AG04449 (cell line): ENCODE data around the gene PON3.

Source experiments
- CTCF ChIA-PET: fragments of 350-600 bp; formaldehyde crosslinking; extraction: SDS; loops from one replicate; lab custom pipeline; 2021; ENCODE audit warnings: antibody characterized with exemption; lab: Yijun Ruan, JAX
- POLR2A ChIA-PET: fragments of 400-600, 350-600 bp; formaldehyde crosslinking; extraction: SDS; loops from one replicate; lab custom pipeline; 2020; ENCODE audit warnings: antibody characterized with exemption, inconsistent platforms; lab: Yijun Ruan, JAX
- DNase-seq: peaks from one replicate; pipeline ENCODE4 v3.0.0-alpha.2; 2010; ENCODE audit warnings: low read depth, low spot score
- H3K4me3 ChIP-seq: 2 replicates; pipeline ENCODE4 v1.5.1; 2011; ENCODE audit warnings: low read depth, mild to moderate bottlenecking, control low read depth, low read length
- TF ChIP-seq, protein P1 (sequence below): IDR thresholded peaks from one replicate; pipeline ENCODE4 v1.5.1; 2011; ENCODE audit warnings: mild to moderate bottlenecking, moderate library complexity, low read length, control low read depth, inconsistent platforms; ENCODE audit not compliant: insufficient read depth; ENCODE audit errors: missing control alignments

PON3 gene

GRCh38 chr7:95396136-95397032 is at the start of gene PON3:
TSS of gene PON3 (minus strand) at chr7:95396375. CDS start at chr7:95396350, 25 bp downstream.
- H3K4me3 ChIP-seq: peak within 1 kb of the TSS; percentile 6; the same call in 1 of the 2 replicates
- DNase-seq: no peak
- POLR2A ChIA-PET: no interaction called here
- TF ChIP-seq, protein P1, sequence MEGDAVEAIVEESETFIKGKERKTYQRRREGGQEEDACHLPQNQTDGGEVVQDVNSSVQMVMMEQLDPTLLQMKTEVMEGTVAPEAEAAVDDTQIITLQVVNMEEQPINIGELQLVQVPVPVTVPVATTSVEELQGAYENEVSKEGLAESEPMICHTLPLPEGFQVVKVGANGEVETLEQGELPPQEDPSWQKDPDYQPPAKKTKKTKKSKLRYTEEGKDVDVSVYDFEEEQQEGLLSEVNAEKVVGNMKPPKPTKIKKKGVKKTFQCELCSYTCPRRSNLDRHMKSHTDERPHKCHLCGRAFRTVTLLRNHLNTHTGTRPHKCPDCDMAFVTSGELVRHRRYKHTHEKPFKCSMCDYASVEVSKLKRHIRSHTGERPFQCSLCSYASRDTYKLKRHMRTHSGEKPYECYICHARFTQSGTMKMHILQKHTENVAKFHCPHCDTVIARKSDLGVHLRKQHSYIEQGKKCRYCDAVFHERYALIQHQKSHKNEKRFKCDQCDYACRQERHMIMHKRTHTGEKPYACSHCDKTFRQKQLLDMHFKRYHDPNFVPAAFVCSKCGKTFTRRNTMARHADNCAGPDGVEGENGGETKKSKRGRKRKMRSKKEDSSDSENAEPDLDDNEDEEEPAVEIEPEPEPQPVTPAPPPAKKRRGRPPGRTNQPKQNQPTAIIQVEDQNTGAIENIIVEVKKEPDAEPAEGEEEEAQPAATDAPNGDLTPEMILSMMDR: no peak
- CTCF ChIA-PET: no interaction called here

GRCh38 chr7:95444796-95445195 is 48.6 kb upstream of the PON3 start:
- ChIA-PET CTCF (interaction anchor here (2.1 kb wide), 1 partner anchor 32 kb away, joined by 7 read pairs; no protein-coding TSS in a partner anchor), POLR2A (no interaction called here)
- TF ChIP-seq, protein P1: no peak
- no peak for DNase-seq
- H3K4me3 ChIP-seq: no peak overlapping the region

DNA sequence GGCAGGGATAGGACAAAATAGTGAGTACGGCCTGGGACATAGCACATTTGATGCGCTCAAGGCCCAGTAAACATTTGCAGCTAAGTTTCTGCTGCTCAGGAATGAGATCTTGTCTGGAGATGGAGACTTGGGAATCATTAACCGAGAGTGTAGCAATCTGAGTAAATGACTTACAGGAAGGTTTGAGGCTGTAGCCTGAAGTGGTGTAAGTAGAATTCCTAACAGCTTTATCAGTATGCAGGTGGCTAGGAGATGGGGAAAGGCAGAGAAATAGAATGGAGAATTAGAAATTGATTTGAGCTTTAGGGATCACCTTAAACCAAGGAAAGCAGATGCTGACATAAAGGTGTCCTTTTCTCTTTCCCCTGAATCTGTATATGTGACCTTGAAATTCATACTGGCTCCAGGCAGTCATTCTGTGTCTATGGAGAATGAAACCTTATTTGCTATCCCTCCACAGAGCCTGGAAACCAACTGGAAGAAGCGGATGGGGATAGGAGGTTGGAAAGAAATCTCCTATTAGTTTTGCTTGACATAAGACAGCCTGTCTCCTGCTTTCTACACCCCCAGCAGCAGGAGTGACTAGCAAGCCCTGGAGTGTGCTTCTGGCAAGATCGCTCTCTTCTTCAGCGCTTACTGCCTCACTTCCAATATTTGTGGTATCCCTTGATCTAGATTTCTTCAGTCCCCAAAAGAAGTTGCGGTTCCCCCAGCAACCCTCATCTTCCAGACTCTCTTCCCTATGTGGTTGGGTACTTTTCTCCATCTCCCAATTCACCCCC is 45.1 kb upstream of the PON3 start:
- TF ChIP-seq, protein P1: no peak
- POLR2A ChIA-PET: no interaction called here

GRCh38 chr7:95440394-95441038 is 44.3 kb upstream of the PON3 start:
- DNase-seq: no peak
- H3K4me3 ChIP-seq: no peak overlapping the region
- ChIA-PET CTCF (no interaction called here), POLR2A (no interaction called here)
- TF ChIP-seq, protein P1: no peak

More for the DNA sequence above, 45.1 kb upstream of the PON3 start:
- CTCF ChIA-PET: interaction anchor here (1.0 kb wide), 1 partner anchor 36 kb away, joined by 3 read pairs; no protein-coding TSS in a partner anchor
- no peak overlapping the region for H3K4me3 ChIP-seq
- DNase-seq: no peak

DNA sequence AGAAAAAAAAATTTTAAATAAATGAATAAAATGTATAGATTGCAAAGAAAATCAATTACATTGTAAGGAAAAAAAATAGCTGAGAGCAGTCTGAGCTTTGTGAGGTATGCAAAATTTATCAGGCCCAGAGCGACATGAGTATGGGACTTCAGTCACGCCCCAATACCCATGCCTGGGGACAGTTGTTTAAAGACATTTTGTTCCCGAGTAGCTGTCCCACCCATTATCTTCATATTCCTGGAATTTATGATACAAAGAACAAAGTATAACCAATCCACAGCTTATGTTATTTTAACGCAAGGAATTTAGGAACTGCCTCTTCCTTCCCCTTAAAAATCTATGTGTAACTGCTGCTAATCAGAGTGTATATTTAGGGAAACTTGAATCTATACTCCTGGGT is 40.2 kb upstream of the PON3 start:
- DNase-seq: no peak
- ChIA-PET POLR2A (no interaction called here), CTCF (interaction anchor here (2.1 to 2.4 kb wide), 2 partner anchors 40 to 189 kb away, joined by 5 to 10 read pairs; no protein-coding TSS in a partner anchor)
- no peak overlapping the region for H3K4me3 ChIP-seq
- TF ChIP-seq, protein P1: no peak
